KMS-11 (cell line): ENCODE data around the gene BMPR1A.

Source experiments
- H2AFZ ChIP-seq: fragments of 200-600 bp; sonication (generic); 2 replicates; pipeline ENCODE4 v1.6.1; 2016; ENCODE audit warnings: antibody characterized with exemption, mixed run types, low read depth
- H3K27ac ChIP-seq: fragments of 200-600 bp; sonication (generic); 2 replicates; pipeline ENCODE4 v1.6.1; 2016; ENCODE audit warnings: mild to moderate bottlenecking, mixed run types
- H3K27me3 ChIP-seq: fragments of 200-600 bp; sonication (generic); 2 replicates; pipeline ENCODE4 v1.6.1; 2017; ENCODE audit warnings: mild to moderate bottlenecking, low read depth, mixed run types, moderate library complexity; ENCODE audit not compliant: insufficient read depth
- H3K36me3 ChIP-seq: fragments of 200-600 bp; sonication (generic); 2 replicates; pipeline ENCODE4 v1.6.1; 2017; ENCODE audit warnings: mild to moderate bottlenecking, mixed run types; ENCODE audit not compliant: insufficient read depth
- H3K4me1 ChIP-seq: fragments of 200-600 bp; sonication (generic); 2 replicates; pipeline ENCODE4 v1.6.1; 2016; ENCODE audit warnings: mild to moderate bottlenecking, low read depth, mixed run types; ENCODE audit not compliant: poor library complexity, severe bottlenecking
- H3K4me2 ChIP-seq: fragments of 200-600 bp; sonication (generic); 2 replicates; pipeline ENCODE4 v1.7.0; 2016; ENCODE audit warnings: mild to moderate bottlenecking, mixed run types
- H3K4me3 ChIP-seq: fragments of 200-600 bp; sonication (generic); IDR thresholded peaks from 2 replicates; pipeline ENCODE4 v1.6.1; 2017; ENCODE audit warnings: low read depth, low read length, mixed read lengths; ENCODE audit not compliant: insufficient read depth
- H3K79me2 ChIP-seq: fragments of 200-600 bp; sonication (generic); 2 replicates; pipeline ENCODE4 v1.6.1; 2016; ENCODE audit warnings: low read depth, mixed run types; ENCODE audit not compliant: insufficient read depth
- H3K9ac ChIP-seq: fragments of 200-600 bp; sonication (generic); 2 replicates; pipeline ENCODE4 v1.6.1; 2016; ENCODE audit warnings: mild to moderate bottlenecking, mixed run types
- H4K20me1 ChIP-seq: fragments of 200-600 bp; sonication (generic); 2 replicates; pipeline ENCODE4 v1.6.1; 2016; ENCODE audit warnings: mild to moderate bottlenecking, mixed run types; ENCODE audit not compliant: insufficient read depth
- CTCF ChIP-seq: fragments of 200-600 bp; sonication (generic); conservative IDR thresholded peaks from 2 replicates; pipeline ENCODE4 v1.6.1; 2017; ENCODE audit warnings: low read depth, mild to moderate bottlenecking, antibody characterized with exemption, low read length, moderate library complexity, mixed read lengths

Gene BMPR1A

GRCh38 chr10:86756511-86757112, at the start of gene BMPR1A:
Gene BMPR1A (plus strand): TSS chr10:86756619. CDS start chr10:86876019, 119,400 bp downstream.
- Histone ChIP-seq H3K4me2 (peak within 1 kb of the TSS; percentile 79), H3K4me3 (no peak within 1 kb of the TSS), H4K20me1 (no peaks in the 10 kb centered on the region), H2AFZ (peak within 1 kb of the TSS; percentile 86), H3K27me3 (no peaks in the 10 kb centered on the region), H3K36me3 (no peaks in the 10 kb centered on the region), H3K79me2 (no peaks in the 10 kb centered on the region; the same call in 1 of the 2 replicates), H3K4me1 (peaks cover 19% of the 10 kb centered on the region), H3K27ac (no peak within 1 kb of the TSS), H3K9ac (peak within 1 kb of the TSS; percentile 75)
- TF ChIP-seq CTCF: no peak

GRCh38 chr10:86706977-86707376, 49.4 kb upstream of the BMPR1A start:
- no peak for TF ChIP-seq CTCF
- no peaks in the 10 kb centered on the region for H3K27me3 ChIP-seq

GRCh38 chr10:86707505-86707904, 48.9 kb upstream of the BMPR1A start:
- TF ChIP-seq CTCF: no peak
- H3K79me2 ChIP-seq: no peaks in the 10 kb centered on the region

More at GRCh38 chr10:86706977-86707376, 49.4 kb upstream of the BMPR1A start:
- H3K27ac ChIP-seq: no peak overlapping the region
- H3K4me1 ChIP-seq: peaks cover 6% of the 10 kb centered on the region
- H3K9ac ChIP-seq: no peak overlapping the region
- H4K20me1 ChIP-seq: no peaks in the 10 kb centered on the region
- no peak overlapping the region for H2AFZ ChIP-seq
- no peaks in the 10 kb centered on the region for H3K79me2 ChIP-seq
- H3K4me2 ChIP-seq: no peak overlapping the region
- H3K36me3 ChIP-seq: no peaks in the 10 kb centered on the region
- H3K4me3 ChIP-seq: no peak overlapping the region

GRCh38 chr10:86708068-86708782, 48.2 kb upstream of the BMPR1A start:
- Histone ChIP-seq H2AFZ (no peak overlapping the region), H4K20me1 (no peaks in the 10 kb centered on the region), H3K4me3 (no peak overlapping the region), H3K27ac (no peak overlapping the region), H3K79me2 (no peaks in the 10 kb centered on the region), H3K27me3 (no peaks in the 10 kb centered on the region), H3K9ac (no peak overlapping the region), H3K4me1 (peaks cover 14% of the 10 kb centered on the region), H3K36me3 (no peaks in the 10 kb centered on the region), H3K4me2 (no peak overlapping the region)
- no peak for TF ChIP-seq CTCF

More at GRCh38 chr10:86707505-86707904, 48.9 kb upstream of the BMPR1A start:
- Histone ChIP-seq H3K27me3 (no peaks in the 10 kb centered on the region), H4K20me1 (no peaks in the 10 kb centered on the region), H3K27ac (no peak overlapping the region), H3K9ac (no peak overlapping the region), H3K4me2 (no peak overlapping the region), H2AFZ (no peak overlapping the region), H3K4me1 (peaks cover 11% of the 10 kb centered on the region), H3K36me3 (no peaks in the 10 kb centered on the region), H3K4me3 (no peak overlapping the region)
